A673 (cell line): Measurements from ENCODE around the gene CABLES1. TPM values are rescaled to one million over a fixed set of nuclear protein-coding genes. Genes with fewer than 3 reads are reported as not detected.

ENCODE experiments used
- BruUV-seq: library from RNA; stranded (reverse); fragments of 400-500 nt; replicated peaks from 2 replicates; lab custom pipeline; 2021; lab: Mats Ljungman, UMichigan
- CTCF ChIA-PET: fragments of 300-600 bp; sonication (Branson Sonifier 250); formaldehyde crosslinking; loops from one replicate; lab custom pipeline; 2022; ENCODE audit warnings: antibody characterized with exemption; lab: Charles Lee
- POLR2A ChIA-PET: fragments of 300-600 bp; sonication (Branson Sonifier 250); formaldehyde crosslinking; loops from one replicate; lab custom pipeline; 2022; ENCODE audit warnings: antibody characterized with exemption; ENCODE audit not compliant: low non-redundant PET; lab: Charles Lee
- DNase-seq: peaks from one replicate; pipeline ENCODE4 v3.0.0-alpha.2; 2015; ENCODE audit warnings: low spot score
- H3K27ac ChIP-seq: fragments of 200-600 bp; sonication (generic); 2 replicates; pipeline ENCODE4 v1.5.1; 2016; ENCODE audit warnings: mixed run types, low read depth, mild to moderate bottlenecking, mixed read lengths, antibody characterized with exemption, low read length; ENCODE audit not compliant: poor library complexity, severe bottlenecking
- H3K27me3 ChIP-seq: fragments of 200-600 bp; sonication (generic); replicated peaks from 2 replicates; pipeline ENCODE4 v1.6.1; 2017; ENCODE audit warnings: mixed run types, low read depth, mild to moderate bottlenecking, mixed read lengths, antibody characterized with exemption, low read length; ENCODE audit not compliant: insufficient read depth, poor library complexity
- H3K36me3 ChIP-seq: fragments of 200-600 bp; sonication (generic); 2 replicates; pipeline ENCODE4 v1.6.1; 2016; ENCODE audit warnings: mixed run types, mild to moderate bottlenecking, mixed read lengths, antibody characterized with exemption, low read length; ENCODE audit not compliant: insufficient read depth, poor library complexity, severe bottlenecking
- H3K4me1 ChIP-seq: fragments of 200-600 bp; sonication (generic); 2 replicates; pipeline ENCODE4 v1.6.1; 2017; ENCODE audit warnings: mixed run types, mild to moderate bottlenecking, mixed read lengths, antibody characterized with exemption, low read length; ENCODE audit not compliant: insufficient read depth, poor library complexity, severe bottlenecking
- H3K4me3 ChIP-seq: fragments of 200-600 bp; sonication (generic); 2 replicates; pipeline ENCODE4 v1.5.1; 2016; ENCODE audit warnings: low read depth, mixed run types, mild to moderate bottlenecking, mixed read lengths, low read length; ENCODE audit not compliant: poor library complexity, severe bottlenecking
- H3K9me3 ChIP-seq: fragments of 200-600 bp; sonication (generic); 2 replicates; pipeline ENCODE4 v1.6.1; 2016; ENCODE audit warnings: mixed run types, low read depth, mild to moderate bottlenecking, mixed read lengths, antibody characterized with exemption, low read length; ENCODE audit not compliant: poor library complexity, severe bottlenecking
- EZH2 ChIP-seq: fragments of 200-600 bp; sonication (generic); IDR thresholded peaks from 2 replicates; pipeline ENCODE4 v1.6.1; 2017; ENCODE audit warnings: borderline replicate concordance, low read depth, mild to moderate bottlenecking, mixed read lengths, antibody characterized with exemption, low read length; ENCODE audit not compliant: poor library complexity, severe bottlenecking
- intact Hi-C: fragments of 100-400 bp; cut with micrococcal nuclease; formaldehyde crosslinking; loops from one replicate; pipeline ENCODE4 v1.10.0; 2022; ENCODE audit not compliant: unreplicated experiment
- total RNA-seq: library from RNA; stranded (reverse); gene quantifications from 2 replicates; pipeline ENCODE4 v1.2.3, GENCODE V29; 2021
- TF ChIP-seq, protein P1 (sequence below): fragments of 300-800, 200-600 bp; sonication (generic); conservative IDR thresholded peaks from 2 replicates; pipeline ENCODE4 v1.5.1; 2017; ENCODE audit warnings: low read depth, mild to moderate bottlenecking, antibody characterized with exemption, low read length, moderate library complexity, mixed read lengths

The CABLES1 gene
- total RNA-seq, 1 experiment from 2014 or later: 7.2 TPM

DNA sequence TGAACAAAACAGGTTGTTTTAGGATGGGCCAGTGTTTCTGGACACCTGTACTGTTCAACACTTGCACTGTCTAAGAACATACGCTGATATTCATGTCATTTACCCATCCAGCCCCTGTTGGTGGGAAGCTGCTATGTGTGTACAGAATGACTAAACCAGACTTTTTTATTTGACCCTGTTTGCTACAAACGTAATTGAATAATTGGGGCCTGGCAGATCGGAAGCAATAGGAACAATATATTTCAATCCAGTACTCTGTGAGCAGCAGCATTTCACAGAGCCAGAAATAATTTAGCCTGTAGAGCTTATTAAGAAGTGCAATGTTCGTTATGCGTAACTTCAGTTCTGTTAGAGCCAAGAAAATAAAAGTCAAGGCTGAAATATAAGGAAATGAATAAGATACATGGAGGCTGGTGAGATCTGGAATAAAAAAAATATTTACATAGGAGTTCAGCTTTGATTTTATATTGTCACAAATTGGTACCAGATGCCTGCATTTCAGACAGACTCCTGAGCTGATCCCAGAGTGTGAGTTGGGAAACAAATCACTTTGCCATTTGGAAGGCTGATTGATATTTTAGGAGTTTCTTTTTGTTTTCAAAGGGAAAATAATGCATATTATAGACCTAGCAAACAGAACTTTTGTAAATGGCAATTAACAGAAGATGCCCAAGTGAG is 19.7 kb downstream of the CABLES1 start:
- no peaks in the 10 kb centered on the region for H3K27me3 ChIP-seq
- H3K9me3 ChIP-seq: no peaks in the 10 kb centered on the region
- TF ChIP-seq, protein P1, sequence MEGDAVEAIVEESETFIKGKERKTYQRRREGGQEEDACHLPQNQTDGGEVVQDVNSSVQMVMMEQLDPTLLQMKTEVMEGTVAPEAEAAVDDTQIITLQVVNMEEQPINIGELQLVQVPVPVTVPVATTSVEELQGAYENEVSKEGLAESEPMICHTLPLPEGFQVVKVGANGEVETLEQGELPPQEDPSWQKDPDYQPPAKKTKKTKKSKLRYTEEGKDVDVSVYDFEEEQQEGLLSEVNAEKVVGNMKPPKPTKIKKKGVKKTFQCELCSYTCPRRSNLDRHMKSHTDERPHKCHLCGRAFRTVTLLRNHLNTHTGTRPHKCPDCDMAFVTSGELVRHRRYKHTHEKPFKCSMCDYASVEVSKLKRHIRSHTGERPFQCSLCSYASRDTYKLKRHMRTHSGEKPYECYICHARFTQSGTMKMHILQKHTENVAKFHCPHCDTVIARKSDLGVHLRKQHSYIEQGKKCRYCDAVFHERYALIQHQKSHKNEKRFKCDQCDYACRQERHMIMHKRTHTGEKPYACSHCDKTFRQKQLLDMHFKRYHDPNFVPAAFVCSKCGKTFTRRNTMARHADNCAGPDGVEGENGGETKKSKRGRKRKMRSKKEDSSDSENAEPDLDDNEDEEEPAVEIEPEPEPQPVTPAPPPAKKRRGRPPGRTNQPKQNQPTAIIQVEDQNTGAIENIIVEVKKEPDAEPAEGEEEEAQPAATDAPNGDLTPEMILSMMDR: no peak
- TF ChIP-seq EZH2: no peak
- no peak overlapping the region for H3K27ac ChIP-seq
- DNase-seq: peak; percentile 62
- peaks cover 5% of the 10 kb centered on the region for H3K4me1 ChIP-seq
- intact Hi-C loops: loop anchor here (5.0 kb wide), 2 partner anchors 37 to 52 kb away; no protein-coding TSS in a partner anchor
- ChIA-PET CTCF (interaction anchor here (0.6 kb wide), 1 partner anchor 532 kb away, joined by 7 read pairs; no protein-coding TSS in a partner anchor), POLR2A (no interaction called here)
- H3K4me3 ChIP-seq: no peak overlapping the region
- BruUV-seq: no TSS peak
- H3K36me3 ChIP-seq: no peaks in the 10 kb centered on the region

DNA sequence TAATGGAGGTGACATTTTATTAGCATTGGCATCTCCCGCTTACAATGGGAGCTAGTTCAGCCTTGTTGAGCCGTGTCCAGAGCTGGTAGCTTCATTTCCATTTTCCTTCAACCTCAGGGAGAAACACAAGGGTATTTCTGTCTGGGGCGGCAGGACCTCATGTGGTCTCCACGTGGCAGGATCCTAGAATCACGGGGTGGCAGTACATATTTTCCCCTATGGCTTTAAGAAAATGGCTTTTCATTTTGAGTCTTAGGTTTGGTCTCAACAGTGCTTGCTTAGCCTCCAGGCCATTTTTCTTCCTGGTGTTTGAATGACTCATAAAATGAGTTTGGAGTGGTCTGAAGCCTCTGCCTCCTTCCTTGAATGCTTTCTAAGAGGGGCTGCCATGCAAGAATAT is 20.3 kb downstream of the CABLES1 start:
- no peaks in the 10 kb centered on the region for H3K9me3 ChIP-seq
- intact Hi-C loops: loop anchor here (5.0 kb wide), 2 partner anchors 37 to 52 kb away; no protein-coding TSS in a partner anchor
- DNase-seq: no peak
- H3K36me3 ChIP-seq: no peaks in the 10 kb centered on the region
- CTCF ChIA-PET: no interaction called here
- H3K4me1 ChIP-seq: peaks cover 5% of the 10 kb centered on the region
- BruUV-seq: no TSS peak
- no peak overlapping the region for H3K4me3 ChIP-seq
- POLR2A ChIA-PET: no interaction called here
- TF ChIP-seq, protein P1: no peak
- TF ChIP-seq EZH2: no peak
- no peaks in the 10 kb centered on the region for H3K27me3 ChIP-seq
- no peak overlapping the region for H3K27ac ChIP-seq

DNA sequence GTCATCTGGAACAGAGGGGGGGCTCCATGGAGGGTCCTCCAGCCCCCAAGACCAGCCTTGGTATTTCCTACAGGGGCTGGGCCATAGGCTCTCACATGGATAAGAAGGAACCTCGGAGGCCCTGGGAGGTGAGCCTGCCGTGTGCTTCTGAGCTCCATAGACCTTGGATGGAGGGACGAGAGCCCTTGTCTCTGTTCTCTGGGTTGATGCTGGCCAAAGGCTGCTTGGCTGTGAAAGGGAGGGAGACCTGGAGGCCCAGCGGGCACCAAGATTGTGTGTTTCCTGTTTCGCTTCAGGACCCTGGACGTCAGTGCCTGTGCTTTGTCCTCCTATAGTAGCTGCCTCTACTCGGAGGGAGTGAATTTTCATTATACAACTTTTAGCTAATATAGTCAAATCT is 20.8 kb downstream of the CABLES1 start:
- POLR2A ChIA-PET: interaction anchor here (0.6 kb wide), 1 partner anchor 87 kb away, joined by 3 read pairs; no protein-coding TSS in a partner anchor
- no peak overlapping the region for H3K27ac ChIP-seq
- TF ChIP-seq EZH2: no peak
- TF ChIP-seq, protein P1: no peak
- H3K36me3 ChIP-seq: no peaks in the 10 kb centered on the region
- H3K9me3 ChIP-seq: no peaks in the 10 kb centered on the region
- no TSS peak for BruUV-seq
- CTCF ChIA-PET: no interaction called here
- no peak overlapping the region for H3K4me3 ChIP-seq
- DNase-seq: no peak
- H3K27me3 ChIP-seq: no peaks in the 10 kb centered on the region
- intact Hi-C loops: loop anchor here (5.0 kb wide), 2 partner anchors 36 to 51 kb away; no protein-coding TSS in a partner anchor
- peaks cover 5% of the 10 kb centered on the region for H3K4me1 ChIP-seq
